Myometrial cell (primary cell): Measurements from ENCODE around the gene FTCDNL1. TPM values are rescaled to one million over a fixed set of nuclear protein-coding genes. Genes with fewer than 3 reads are reported as not detected.

Experiments used
- total RNA-seq: library from RNA; depleted of rRNA; stranded (reverse); fragments of >200 nt; gene quantifications from 2 replicates; pipeline ENCODE4 v1.2.3, GENCODE V29; 2015

The FTCDNL1 gene
- 0.18 and 0.58 TPM in 2 replicates for total RNA-seq

GRCh38 chr2:199850718-199851500 lies at the start of gene FTCDNL1:
Gene FTCDNL1, minus strand, starts transcription at chr2:199851192. Its CDS starts 2,230 bp downstream, at chr2:199848962.

Other genes with a start within 250 kb of the FTCDNL1 start
- gene C2orf69, start 60.1 kb upstream of the FTCDNL1 start, total RNA-seq: 11.2 and 12.7 TPM in 2 replicates
- 3.2 and 3.5 TPM in 2 replicates for gene TYW5, start 104.3 kb upstream of the FTCDNL1 start, total RNA-seq
- gene MAIP1, start 104.4 kb upstream of the FTCDNL1 start, total RNA-seq: 32.3 and 42.0 TPM in 2 replicates